Myocyte (in vitro differentiated cells): ENCODE results near the gene FOXD4L6. TPM values are rescaled to one million over a fixed set of nuclear protein-coding genes. Genes with fewer than 3 reads are reported as not detected.
"Not testable (repeated sequence)": the region's sequence is repeated elsewhere in the genome, so short reads cannot be mapped to it uniquely, and the experiment has no call there.

Source experiments
- DNase-seq: peaks from one replicate; pipeline ENCODE4 v3.0.0-alpha.2; 2012; ENCODE audit warnings: low read depth
- total RNA-seq: library from RNA; depleted of rRNA; stranded (reverse); fragments of >200 nt; gene quantifications from 2 replicates; pipeline ENCODE4 v1.2.3, GENCODE V29; 2014

FOXD4L6 gene
- total RNA-seq, 1 donor from 2014 or later: 0.05 TPM

DNA sequence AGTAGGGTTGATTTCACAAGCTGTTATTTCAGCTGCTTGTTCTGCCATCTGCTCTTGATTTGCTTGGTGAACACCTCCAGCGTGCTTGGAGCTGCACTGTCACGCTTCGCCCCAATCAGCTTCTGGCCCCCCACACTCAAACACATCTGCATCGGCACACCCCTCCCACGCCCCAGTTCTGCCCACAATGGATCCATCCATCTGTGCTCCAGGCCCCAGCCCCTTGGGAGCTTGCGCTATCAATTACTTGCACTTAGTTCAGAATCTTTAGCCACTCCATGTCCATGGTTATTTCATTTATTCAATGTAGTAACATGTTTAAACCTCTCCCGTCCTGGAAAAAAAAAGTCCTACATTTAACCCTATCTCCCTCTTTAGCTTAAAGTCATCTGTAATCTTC is 28.0 kb downstream of the FOXD4L6 start:
- peak; percentile 57 for DNase-seq

DNA sequence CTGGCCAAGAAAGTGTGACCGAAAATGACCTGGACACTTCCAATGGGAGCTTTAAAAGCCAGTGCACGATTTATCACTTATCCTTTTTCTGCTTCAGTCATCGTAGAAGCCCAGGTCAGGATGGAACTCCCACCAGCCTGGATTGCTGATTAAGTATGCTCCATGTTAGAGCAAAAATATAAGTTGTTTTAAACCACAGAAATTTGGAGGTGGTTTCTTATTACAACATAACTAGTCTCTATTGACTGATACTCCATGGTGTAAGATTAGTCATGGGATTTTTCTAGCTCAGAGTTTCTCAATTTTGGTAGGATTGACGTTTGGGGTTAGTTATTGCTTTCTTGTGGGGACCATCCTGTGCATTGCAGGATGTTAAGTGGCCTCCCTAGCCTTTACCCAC is 29.7 kb downstream of the FOXD4L6 start:
- not testable (repeated sequence) for DNase-seq

DNA sequence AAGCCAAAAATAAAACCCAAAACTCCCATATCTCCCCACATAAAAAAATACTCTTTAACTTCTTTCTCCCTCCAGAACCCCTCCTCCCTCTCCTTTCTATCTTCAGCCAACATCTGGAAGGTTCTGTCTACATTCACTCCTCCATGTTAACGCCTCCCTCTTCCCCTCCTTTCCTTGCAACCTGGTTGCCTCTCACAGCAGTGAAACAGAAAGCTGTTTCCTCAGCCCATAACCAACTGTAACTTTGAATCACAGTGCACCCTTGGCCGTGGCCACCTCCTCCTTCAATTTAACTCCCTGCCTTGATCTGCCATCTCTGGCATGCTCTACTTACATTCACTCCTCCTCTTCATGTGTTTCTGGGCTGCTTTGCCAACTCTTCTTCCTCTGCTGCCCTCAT is 33.4 kb downstream of the FOXD4L6 start:
- DNase-seq: not testable (repeated sequence)

DNA sequence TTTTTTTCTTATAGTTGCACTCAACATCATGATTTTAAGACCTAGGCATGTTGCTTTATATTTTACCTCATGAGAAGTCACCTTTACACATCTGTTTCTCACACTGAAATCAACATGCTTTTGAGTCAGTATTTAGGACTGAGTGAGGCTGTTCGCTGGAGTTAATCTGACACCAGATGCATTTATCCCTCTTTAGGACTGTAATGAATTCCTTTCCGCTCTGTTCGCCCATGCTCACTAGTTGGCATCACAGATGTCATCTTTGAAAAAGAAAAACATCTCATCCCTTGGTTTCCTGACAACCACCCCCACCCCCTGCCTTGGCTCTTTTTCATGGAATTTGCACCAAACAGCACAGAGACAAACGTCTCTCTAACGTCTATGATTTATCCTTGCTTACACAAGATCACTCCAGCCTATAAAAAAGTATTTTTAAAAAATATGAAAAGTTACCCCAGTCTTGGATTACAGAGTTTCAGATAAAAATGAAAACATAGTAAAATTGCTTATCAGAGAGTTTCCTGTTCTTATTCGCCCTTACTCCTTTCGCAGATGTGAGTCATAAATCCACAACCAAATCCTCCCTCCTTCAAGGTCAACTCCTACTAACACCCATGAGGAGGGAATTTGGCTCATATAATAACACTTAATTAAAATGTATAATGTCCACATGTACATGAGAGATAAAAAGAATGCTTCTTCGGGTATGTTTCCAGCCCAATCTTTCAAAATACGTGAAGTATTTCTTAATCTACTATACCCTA is 34.3 kb downstream of the FOXD4L6 start:
- peak; percentile 54 for DNase-seq

DNA sequence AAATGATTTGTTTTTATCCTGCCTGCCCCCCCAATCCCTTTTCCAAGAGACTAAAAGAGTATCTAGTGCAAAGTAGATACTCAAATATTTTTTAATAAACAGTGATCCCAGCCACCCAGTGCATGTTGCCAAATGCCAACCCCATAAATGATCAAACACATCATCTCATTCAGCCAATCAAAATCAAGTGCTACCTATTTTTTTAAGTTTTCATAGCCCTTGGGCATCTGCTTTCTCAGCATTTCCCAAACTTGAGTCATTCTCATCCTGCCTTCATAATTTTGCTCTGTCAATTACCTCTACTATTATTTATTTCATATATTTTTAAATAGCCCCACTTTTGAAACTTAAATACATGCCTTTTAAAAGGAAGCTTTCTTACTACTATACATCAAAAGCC is 37.6 kb downstream of the FOXD4L6 start:
- not testable (repeated sequence) for DNase-seq

DNA sequence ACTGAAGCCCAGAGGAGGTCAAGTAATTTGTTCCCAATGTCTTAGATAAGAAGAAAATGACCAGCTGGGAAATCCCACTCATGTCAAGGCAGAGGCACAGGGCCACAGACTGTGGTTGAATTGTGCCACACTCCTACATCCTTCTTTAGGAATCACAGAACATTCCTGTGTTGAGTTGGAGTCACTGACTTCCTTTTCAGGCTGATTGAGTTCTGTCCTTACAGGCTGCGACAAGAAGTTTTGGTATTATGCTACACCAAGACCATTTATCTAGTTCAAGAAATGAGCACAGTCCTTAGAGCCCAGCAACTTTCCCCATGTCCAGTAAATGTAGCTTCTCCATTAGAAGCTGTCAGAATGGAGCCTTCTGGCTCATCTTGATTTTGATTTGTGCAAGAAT is 38.1 kb downstream of the FOXD4L6 start:
- not testable (repeated sequence) for DNase-seq

DNA sequence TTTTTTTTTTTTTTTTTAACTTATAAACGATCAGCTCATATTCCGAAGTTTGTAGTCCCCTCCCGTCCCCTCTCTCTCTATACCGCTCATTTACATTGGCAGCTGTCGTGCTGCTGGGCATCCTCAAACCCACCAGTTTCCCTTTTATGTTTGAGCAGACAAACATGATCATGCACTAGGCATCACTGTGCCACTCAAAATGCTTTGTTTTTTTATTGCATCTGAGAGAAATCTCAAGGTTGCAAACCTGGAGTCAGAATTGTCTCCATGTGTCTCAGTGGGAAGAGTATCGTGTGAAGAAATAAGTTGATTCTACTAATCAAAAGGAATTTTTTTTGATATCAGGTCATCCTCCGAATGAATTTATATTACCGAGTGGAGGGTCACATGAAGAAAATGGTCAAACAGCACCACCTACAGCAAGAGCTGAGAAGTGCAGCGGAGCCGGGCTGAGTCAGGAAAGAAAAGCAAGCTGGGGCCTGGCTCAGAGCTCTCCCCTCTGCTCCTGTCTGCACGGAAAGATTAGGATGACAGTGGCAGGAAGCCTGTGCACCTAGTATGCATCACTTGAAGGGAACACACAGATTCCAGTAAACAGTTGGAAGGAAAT is 39.9 kb downstream of the FOXD4L6 start:
- not testable (repeated sequence) for DNase-seq

DNA sequence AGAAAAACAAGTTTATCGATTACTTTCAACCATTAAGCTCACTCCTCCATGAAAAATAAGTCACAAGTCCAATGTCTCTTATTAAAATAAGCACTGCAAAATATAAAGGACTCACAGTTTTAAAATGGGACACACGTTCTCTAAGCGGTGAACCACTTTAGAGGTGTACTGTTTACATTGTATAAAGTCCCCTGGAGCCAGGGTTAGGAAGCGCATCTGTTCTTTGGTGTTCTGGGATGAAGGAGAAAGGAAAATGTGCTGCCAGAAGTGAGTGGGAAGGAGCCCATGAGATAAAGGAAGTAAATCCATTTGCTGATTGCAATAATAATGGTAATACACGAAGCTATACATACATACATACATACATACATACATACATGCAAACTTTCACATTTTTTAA is 40.6 kb downstream of the FOXD4L6 start:
- DNase-seq: not testable (repeated sequence)

DNA sequence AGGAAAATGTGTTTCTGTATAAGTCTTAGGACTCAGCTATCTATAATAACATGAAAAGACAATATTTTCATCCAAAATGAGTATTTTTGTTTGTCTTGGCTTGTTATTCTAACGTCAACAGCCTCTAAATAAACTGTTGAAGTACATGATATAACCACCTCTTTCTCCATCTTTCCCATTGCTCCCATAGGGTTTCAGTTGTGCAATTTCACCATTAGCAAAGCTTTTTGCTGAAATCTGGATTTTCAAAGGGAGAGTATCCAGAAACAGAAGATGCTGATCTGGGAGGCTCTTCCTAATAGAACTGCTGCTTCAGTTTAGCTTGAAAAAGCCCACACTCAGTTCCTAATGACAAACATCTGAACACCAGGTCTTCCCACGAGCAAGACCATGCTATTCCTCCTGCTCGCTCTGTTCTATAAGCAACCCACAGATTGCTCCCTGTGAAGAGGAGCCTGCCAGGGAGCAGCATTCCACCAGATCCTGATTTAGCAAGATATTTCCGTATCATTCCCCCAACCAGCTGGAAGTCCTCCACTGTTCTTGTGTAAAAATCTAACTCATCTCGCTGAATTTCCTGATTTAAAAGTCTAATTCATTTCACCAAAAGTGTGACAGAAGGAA is 41.2 kb downstream of the FOXD4L6 start:
- DNase-seq: not testable (repeated sequence)

DNA sequence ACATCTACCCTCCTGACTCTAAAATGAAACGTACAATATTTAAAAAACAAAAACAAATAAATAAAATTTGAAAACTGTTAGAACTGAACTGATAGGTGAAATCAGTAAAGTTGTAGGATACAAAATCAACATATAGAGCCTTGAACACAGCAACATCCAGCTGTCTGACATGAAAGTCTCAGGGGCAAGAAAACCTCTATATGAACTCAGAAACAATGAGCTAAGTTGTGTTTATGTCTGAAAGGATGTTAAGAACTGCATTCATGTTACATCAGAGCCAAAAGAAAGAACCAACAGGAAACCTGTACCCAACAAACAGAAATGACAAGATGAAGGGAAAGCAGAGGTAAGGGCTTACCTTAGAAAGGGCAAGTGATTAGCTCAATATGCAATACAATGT is 41.8 kb downstream of the FOXD4L6 start:
- not testable (repeated sequence) for DNase-seq

DNA sequence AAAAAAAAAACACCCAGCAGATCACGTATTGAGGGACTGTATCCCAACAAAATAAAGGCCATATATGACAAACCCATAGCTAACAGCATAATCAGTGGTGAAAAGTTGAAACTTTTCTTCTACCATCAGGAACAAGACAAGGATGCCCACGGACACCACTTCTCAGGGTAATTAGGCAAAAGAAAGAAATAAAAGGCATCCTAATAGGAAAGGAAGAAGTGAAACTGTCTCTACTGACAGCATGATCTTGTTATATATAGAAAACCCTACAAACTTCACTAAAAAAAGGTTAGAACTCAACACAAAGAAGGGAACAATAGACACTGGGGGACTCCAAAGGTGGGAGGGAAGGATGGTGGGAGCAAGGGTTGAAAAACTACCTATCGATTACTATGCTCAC is 42.3 kb downstream of the FOXD4L6 start:
- not testable (repeated sequence) for DNase-seq

DNA sequence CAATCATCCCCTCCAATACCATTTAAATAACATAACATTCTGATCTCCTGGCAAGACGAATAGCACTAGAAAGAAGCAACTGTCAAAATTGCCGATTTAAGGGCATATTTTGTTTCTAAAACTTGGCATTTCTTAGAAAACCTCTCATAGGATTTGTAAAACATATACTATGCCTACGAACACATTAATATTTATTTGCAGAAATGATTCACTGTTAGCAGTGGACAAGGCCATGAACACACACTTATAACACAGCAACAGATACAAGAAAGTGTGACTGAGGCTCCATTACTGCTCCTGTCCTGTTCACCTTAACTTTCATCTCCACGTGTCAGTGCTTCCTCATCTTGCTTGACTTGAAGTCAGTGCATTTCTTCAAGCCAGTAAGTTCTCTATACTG is 46.1 kb downstream of the FOXD4L6 start:
- DNase-seq: not testable (repeated sequence)

DNA sequence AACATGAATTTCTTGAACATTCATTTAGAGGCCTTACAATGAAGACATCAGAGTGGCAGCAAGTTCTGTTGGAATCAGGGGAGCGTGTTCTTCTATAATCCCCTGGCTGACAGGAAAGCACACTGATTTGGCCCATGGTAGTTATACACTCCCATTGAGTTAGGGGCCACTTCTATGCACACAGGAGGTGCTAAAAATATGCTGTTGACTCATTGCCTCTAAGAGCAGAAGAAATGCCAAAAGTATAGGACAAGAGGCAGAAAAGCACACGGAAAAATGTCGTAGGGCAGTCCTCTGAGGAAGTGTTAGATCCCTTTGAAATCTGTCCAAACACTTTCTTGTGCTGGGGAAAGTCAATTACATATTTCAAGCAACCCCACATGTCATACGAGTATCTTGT is 49.0 kb downstream of the FOXD4L6 start:
- not testable (repeated sequence) for DNase-seq

DNA sequence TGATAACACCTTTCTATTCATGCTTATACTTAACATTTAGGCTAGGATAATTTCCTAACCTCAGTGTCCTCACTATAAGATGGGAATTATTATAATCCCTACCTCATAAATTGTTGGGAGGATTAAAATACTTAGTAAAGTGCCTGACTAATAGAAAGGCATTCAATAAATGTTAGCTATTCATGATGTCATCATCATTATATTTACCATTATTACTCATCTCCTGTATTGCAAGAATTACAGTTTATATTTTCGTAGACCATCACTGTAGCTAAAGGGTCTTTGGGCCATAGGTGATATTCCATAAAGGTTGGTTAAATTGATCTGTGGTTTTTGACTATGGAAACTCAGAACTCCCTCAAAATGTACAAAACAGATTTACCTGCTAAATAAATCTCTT is 50.9 kb downstream of the FOXD4L6 start:
- DNase-seq: not testable (repeated sequence)

Other genes with a start within 250 kb of the FOXD4L6 start
- 9.5 and 17.6 TPM in 2 replicates for gene ZNG1F, start 60.6 kb upstream of the FOXD4L6 start, total RNA-seq